Neutrophil (primary cell): Measurements from ENCODE around the gene VANGL1.

Experiments
- H3K27ac ChIP-seq: fragments of 200-600 bp; sonication (generic); 2 replicates; pipeline ENCODE4 v1.5.1; 2016; ENCODE audit warnings: mild to moderate bottlenecking, moderate library complexity
- H3K27me3 ChIP-seq: fragments of 200-600 bp; sonication (generic); 2 replicates; pipeline ENCODE4 v1.6.0; 2016; ENCODE audit warnings: mild to moderate bottlenecking
- H3K36me3 ChIP-seq: fragments of 200-600 bp; sonication (generic); 2 replicates; pipeline ENCODE4 v1.5.1; 2017
- H3K4me1 ChIP-seq, 2 experiments: fragments of 200-600 bp in 1 of 2; sonication (generic) in 1 of 2; 1 replicate in 1 of 2; 2 replicates in 1 of 2; pipeline versions ENCODE4 v1.5.1 to v1.6.1; 2013 to 2016; ENCODE audit warnings: low read depth in 1 of 2, low read length in 1 of 2, mild to moderate bottlenecking in 1 of 2, moderate library complexity in 1 of 2; ENCODE audit not compliant: control insufficient read depth in 1 of 2, insufficient read depth in 1 of 2
- H3K4me3 ChIP-seq, 2 experiments: fragments of 200-600 bp in 1 of 2; sonication (generic) in 1 of 2; 1 replicate in 1 of 2; 2 replicates in 1 of 2; pipeline ENCODE4 v1.5.1; 2013 to 2016; ENCODE audit warnings: low read depth in 1 of 2, low read length in 1 of 2, mild to moderate bottlenecking in 1 of 2, moderate library complexity in 1 of 2
- H3K9me3 ChIP-seq: fragments of 200-600 bp; sonication (generic); 2 replicates; pipeline ENCODE4 v1.5.1; 2016
- TF ChIP-seq, protein P1 (sequence below): fragments of 200-600 bp; sonication (generic); IDR thresholded peaks from 2 replicates; pipeline ENCODE4 v1.5.1; 2016; ENCODE audit warnings: antibody characterized with exemption

Gene VANGL1

DNA sequence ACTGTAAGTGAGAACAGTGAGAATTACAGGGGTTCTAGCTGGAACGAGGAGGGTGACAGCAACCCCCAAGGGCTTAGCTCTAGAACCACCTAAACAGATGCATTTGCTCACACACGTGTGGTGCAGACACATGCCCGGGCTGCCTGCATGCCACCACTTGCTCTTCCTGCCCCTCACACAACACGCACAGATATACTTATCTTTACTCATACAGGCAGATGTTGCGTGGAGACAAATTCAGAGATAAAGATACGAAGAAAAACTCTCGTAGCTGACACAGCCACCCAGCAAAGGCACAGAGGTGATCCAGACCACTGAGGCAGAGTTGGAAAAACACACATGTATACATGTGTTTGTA, 13.5 kb downstream of the VANGL1 start:
- Histone ChIP-seq H3K4me3 (no peak overlapping the region), H3K27me3 (peaks cover 14% of the 10 kb centered on the region), H3K4me1 (no peaks in the 10 kb centered on the region), H3K27ac (no peak overlapping the region), H3K36me3 (no peaks in the 10 kb centered on the region), H3K9me3 (no peaks in the 10 kb centered on the region)
- TF ChIP-seq, protein P1, sequence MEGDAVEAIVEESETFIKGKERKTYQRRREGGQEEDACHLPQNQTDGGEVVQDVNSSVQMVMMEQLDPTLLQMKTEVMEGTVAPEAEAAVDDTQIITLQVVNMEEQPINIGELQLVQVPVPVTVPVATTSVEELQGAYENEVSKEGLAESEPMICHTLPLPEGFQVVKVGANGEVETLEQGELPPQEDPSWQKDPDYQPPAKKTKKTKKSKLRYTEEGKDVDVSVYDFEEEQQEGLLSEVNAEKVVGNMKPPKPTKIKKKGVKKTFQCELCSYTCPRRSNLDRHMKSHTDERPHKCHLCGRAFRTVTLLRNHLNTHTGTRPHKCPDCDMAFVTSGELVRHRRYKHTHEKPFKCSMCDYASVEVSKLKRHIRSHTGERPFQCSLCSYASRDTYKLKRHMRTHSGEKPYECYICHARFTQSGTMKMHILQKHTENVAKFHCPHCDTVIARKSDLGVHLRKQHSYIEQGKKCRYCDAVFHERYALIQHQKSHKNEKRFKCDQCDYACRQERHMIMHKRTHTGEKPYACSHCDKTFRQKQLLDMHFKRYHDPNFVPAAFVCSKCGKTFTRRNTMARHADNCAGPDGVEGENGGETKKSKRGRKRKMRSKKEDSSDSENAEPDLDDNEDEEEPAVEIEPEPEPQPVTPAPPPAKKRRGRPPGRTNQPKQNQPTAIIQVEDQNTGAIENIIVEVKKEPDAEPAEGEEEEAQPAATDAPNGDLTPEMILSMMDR = no peak

DNA sequence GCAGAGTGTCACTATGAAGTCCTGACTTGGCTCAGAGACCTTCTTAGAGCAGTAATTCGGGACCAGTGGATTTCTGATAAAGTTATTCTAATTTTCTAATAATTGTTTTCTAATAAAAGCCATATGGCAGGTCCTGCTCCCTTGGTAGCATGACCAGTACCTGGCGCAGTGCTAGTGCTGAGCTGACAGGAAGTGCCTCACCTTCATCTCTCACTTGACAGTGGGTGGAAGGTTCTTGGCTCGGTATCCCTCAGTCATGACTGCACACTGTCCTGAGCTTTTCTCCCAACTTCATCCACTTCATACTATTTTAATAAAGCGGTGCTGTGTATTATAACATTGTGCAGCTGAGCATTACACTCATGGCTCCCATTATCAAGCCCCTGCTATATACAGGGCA, 14.1 kb downstream of the VANGL1 start:
- Histone ChIP-seq H3K9me3 (no peaks in the 10 kb centered on the region), H3K4me1 (no peaks in the 10 kb centered on the region), H3K27ac (no peak overlapping the region), H3K36me3 (no peaks in the 10 kb centered on the region), H3K4me3 (no peak overlapping the region), H3K27me3 (peaks cover 14% of the 10 kb centered on the region)
- TF ChIP-seq, protein P1 = no peak

DNA sequence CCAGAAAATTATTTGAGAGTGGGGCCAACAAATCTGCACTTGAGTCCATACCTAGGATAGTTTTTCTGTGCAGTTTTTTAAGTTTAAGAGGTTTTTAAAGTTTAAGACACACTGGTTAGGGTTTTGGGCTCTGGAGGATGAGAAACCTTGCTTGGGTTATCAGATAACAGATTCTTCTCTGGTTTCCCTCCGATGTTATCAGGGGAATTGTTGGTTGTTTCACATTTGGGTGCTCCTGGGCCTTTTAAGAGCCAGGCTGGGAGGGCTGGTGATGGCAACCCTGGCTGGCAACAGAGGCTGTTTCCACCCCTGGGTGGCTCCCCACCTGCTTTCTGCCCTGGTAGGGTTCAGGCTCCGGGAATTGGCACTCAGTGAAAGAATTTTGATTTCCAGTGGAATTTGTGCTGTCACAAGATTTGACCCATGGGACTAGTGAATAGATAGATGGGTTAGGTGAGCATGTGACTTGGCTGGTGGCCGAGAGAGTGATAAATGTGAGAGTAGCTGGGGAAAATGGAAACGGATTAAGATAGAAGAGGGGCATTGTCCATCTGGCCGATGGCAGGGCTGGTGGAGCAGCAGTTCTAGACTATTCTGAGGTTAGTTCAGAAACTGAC, 14.8 kb downstream of the VANGL1 start:
- no peak overlapping the region for H3K4me3 ChIP-seq
- H3K4me1 ChIP-seq = no peaks in the 10 kb centered on the region
- H3K27ac ChIP-seq = no peak overlapping the region
- H3K27me3 ChIP-seq = peaks cover 14% of the 10 kb centered on the region
- TF ChIP-seq, protein P1 = no peak
- no peaks in the 10 kb centered on the region for H3K36me3 ChIP-seq
- no peaks in the 10 kb centered on the region for H3K9me3 ChIP-seq

DNA sequence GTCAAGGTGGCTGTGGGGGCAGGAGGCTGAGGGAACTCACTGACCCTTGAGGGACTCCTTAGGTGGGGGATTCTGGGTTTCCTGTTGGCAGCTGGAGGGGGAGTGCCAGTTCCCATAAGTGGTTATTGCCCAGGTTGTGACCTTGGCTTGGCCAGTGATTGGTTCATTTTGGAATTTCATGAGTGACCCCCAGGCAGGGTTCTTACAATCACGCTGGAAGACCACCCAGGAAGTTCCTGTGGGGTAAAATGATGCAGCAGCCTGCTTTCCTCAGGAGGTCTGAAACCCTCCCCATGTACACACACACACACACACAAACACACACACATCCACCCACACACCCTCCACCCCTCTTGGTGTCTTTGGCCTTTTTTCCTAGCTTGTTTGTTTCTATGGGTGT, 16.9 kb downstream of the VANGL1 start:
- TF ChIP-seq, protein P1 = no peak
- H3K27ac ChIP-seq = no peak overlapping the region
- no peaks in the 10 kb centered on the region for H3K9me3 ChIP-seq
- H3K4me3 ChIP-seq = no peak overlapping the region
- H3K36me3 ChIP-seq = no peaks in the 10 kb centered on the region
- peaks cover 14% of the 10 kb centered on the region for H3K27me3 ChIP-seq
- H3K4me1 ChIP-seq = no peaks in the 10 kb centered on the region

DNA sequence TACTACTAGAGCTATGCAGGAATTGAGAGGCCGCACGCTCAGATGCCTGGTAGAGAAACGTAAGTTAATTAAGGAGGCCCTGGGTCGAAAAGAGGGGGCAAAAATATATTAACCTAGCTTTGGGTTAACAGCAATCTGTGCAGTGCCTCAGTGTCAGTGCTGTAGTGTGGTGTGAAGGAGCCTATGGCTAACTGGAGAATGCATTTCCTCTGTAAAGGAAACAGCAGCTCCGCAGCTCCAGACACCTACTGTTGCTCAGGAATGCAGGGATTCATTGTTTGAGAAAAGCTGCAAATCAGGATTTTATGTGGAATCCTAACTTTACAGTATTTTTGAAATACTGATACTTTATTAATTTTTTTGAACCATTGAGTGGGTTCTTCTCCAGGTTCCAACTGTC, 18.4 kb downstream of the VANGL1 start:
- H3K4me3 ChIP-seq = no peak overlapping the region
- TF ChIP-seq, protein P1 = no peak
- H3K36me3 ChIP-seq = no peaks in the 10 kb centered on the region
- no peak overlapping the region for H3K27ac ChIP-seq
- H3K4me1 ChIP-seq = no peaks in the 10 kb centered on the region
- peaks cover 6% of the 10 kb centered on the region for H3K27me3 ChIP-seq
- no peaks in the 10 kb centered on the region for H3K9me3 ChIP-seq

DNA sequence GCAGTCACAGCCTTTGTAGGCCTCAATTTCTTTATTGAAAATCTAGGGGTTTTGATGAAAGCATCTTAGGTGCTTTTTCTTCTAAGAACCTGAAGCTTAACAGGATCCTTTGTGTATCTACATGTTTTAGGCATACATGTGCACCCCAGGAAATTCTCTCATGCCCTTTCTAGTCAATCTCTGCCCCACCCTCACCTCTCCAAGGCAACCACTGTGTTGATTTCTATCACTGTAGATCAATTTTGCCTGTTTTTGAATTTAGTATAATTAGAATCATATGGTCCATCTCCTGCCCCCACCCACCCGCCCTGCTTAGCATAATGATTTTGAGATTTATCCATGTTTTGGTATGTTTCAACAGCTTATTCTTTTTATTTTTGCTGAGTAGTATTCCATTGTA, 19.4 kb downstream of the VANGL1 start:
- H3K36me3 ChIP-seq = no peaks in the 10 kb centered on the region
- TF ChIP-seq, protein P1 = no peak

More for the DNA sequence above, 19.4 kb downstream of the VANGL1 start:
- no peaks in the 10 kb centered on the region for H3K9me3 ChIP-seq
- no peak overlapping the region for H3K27ac ChIP-seq
- no peaks in the 10 kb centered on the region for H3K4me1 ChIP-seq
- H3K27me3 ChIP-seq = no peaks in the 10 kb centered on the region
- no peak overlapping the region for H3K4me3 ChIP-seq
